HG03095 (cell line): Measurements from ENCODE around the gene HACL1.
"Not testable (repeated sequence)": the region's sequence is repeated elsewhere in the genome, so short reads cannot be mapped to it uniquely, and the experiment has no call there.

Experiments
- ATAC-seq: cut with Tn5 transposase; IDR thresholded peaks from one replicate; pipeline ENCODE4 v1.9.1; 2021; ENCODE audit warnings: moderate library complexity; ENCODE audit not compliant: unreplicated experiment

HACL1 gene

DNA sequence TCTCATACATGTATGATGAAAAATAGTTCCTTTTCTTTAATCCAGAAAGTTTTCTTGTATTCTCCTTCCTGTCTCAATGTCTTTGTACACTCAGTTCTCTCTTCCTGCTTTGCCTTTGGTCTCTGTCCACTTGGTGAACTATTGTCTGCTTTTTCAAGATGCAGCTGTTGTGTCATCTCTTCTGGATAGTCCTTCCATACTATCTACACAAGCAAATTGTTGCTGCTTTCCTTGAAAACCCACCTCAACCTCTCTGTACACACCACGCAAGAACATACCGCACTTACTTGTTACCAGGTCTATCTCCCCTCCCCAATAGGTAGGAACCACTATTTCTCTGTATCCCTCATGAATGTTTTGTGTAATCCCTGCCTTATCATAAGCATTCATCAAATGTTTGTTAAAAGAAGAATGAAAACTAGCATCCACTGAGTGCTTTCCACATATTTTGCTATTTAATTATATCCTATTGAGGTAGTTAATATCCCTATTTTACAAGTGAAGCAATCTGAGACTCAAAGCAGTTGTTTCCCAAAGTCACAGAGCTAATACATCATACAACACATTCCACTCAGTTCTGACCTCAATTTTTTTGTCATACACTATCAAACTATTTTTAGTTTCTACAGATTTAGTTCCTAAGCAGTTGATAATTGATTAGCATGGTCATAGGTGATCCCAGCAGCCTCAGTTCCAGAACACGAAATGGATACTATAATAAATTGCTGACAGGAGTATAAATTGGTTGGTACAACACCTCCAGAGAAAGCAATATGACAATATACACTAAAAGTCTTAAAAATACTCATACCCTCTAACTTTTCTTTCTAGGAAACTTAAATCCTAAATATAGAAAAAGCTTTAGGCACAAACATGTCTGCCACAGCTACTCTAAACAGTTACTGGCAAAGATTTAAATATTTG is 19.6 kb downstream of the HACL1 start:
- no peak for ATAC-seq

DNA sequence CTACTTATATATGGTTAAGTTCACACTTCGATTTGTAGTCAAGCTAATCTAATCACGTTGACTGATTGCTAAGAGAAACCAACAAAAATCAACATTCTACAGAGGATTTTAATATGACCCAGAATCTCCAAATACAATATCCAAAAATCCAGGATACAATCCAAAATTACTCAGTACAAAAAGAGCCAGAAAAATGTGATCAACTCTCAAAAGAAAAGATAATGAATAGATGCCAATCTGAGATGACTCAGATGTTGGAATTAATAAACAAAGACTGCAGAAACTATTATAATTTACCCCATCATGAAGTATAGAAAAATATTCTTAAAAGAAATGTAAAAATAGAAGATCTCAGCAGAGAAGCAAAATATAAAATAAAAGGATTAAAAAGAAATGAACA is 22.3 kb downstream of the HACL1 start:
- no peak for ATAC-seq

DNA sequence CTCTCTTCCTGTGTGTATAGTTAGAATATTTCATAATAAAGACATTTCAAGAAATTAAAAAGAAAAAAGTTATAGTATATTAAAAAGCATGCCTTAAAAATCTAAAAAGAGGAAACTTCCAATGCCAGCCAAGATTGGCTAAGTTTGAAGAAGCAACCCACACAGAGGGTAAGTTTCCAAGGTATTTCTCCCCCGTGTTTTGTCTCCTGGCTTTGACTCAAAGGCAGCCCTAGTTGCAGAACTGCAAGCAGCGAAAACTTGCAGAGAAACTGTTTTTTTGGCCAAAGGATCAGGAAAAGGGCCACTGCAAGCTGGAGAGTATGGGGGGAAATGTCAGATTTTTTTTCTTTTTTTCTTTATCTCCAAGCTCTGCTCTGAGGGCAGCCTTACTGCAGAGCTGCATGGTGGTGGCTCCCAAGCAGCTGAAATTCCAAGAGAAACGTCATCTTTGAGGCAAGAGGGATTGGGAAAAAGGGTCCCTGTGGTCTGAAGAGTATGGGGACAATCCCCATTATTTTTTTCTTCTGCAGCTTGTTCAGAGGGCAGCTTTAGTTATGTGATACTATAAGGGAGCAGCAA is 23.0 kb downstream of the HACL1 start:
- ATAC-seq = no peak

- ATAC-seq = no peak
Observed at GRCh38 chr3:15576475-15576874, 24.9 kb downstream of the HACL1 start.

DNA sequence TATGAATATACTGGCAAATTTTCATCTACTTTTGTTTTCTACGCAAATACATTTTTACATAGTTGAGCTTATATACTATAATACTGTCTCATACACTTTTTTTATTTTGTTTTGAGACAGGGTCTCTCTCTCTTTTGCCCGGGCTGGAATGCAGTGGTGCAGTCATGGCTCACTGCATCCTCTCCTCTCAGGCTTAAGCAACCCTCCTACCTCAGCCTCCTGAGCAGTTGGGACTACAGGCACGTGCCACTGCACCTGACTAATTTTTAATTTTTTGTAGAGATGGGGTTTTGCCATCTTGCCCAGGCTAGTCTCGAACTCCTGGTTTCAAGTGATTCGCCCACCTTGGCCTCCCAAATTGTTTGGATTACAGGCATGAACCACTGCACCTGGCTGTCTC is 25.9 kb downstream of the HACL1 start:
- no peak for ATAC-seq

- no peak for ATAC-seq
Observed at GRCh38 chr3:15572138-15572537, 29.2 kb downstream of the HACL1 start.

- ATAC-seq = no peak
Observed at GRCh38 chr3:15563190-15563589, 38.2 kb downstream of the HACL1 start.

DNA sequence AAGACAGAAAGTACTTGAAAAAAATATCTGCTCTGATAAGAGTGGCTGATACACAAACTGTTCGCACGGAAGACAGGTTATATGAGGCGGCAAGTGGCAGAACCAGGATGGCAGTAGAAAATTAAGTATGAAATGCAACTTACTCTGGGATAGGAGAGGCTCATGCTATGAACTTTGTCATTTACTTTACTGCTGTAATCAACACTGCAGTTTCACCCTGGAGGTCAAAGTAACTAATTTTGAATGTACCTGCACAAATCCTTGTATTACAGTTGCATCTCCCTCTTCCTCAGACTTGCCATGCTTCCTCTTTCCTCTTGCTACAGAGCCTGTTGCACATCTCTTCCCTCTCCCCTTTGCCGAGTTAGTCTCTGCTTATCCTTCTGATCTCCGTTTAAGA is 38.8 kb downstream of the HACL1 start:
- ATAC-seq = no peak

GRCh38 chr3:15558581-15558980 is 42.8 kb downstream of the HACL1 start:
- ATAC-seq = no peak

DNA sequence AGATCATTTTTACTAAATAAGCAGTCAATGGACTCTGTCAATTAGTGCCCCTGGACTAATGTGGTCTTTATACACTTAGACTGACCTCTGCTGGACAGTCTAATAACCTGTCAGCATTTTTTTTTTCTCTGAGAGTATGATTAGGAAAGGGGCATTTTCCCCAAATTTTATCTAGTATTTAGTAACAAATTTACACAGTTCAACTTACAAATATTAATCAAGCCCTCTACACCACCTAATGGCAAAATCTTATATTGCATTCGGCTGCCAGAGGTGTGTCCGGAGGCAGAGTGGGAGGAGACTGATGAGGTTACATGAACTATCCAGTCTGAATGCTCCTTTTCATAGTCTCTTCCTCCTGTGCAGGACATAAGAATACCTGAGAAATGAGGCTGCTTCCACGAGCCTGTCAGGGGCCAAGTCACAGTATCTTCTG is 43.8 kb downstream of the HACL1 start:
- peak; percentile 59 for ATAC-seq

DNA sequence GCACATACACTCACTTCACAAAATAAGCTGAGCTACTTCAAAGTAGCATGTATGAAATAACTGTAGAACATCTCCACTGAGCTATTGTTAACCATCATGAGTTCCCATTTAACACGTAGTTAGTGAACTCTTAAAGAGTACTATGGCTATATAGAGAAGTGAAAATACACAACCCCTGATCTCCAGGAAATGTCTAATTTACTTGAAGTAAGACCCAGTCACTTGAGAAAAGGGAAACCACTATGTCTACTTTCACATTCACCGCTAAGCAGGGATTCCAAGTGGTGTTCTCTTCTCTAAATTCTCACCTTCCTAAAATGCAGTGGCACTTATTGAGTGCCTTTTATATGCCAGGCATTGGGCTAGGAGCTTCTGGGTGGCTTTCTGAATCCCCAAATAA is 44.9 kb downstream of the HACL1 start:
- peak; percentile 90 for ATAC-seq

DNA sequence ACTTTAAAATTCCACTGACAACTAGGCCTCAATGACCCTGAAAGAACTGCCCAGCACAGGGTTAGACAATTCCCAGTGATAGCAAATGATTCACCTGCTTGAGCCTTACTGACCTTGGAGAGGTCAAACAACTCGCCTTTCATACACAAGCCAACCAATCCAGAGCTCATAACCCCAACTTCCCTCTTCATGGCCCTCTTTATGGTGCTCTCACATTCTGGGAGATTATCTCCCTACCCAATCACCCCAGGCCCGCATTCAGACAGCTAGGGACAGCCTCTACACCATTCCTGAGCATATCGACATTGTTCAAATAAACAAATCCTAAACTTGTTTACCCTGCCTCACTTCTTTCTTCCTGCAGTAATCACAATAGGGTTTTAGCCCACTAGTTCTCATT is 47.6 kb downstream of the HACL1 start:
- ATAC-seq = no peak

GRCh38 chr3:15551902-15552301 is 49.5 kb downstream of the HACL1 start:
- ATAC-seq = no peak

DNA sequence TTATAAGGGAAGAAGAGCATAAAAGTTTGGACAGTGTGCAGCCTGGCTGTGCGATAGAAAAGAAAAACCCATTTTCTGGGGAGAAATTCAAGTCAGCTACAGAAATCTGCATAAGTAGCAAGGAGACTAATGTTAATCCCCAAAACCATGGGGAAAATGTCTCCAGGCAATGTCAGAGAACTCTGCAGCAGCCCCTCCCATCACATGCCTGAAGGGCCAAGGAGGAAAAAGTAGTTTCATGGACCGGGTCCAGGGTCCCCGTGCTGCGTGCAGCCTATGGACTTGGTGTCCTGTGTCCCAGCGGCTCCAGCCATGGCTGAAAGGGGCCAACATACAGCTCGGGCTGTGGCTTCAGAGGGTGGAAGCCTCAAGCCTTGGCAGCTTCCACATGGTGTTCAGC is 51.5 kb downstream of the HACL1 start:
- no peak for ATAC-seq

GRCh38 chr3:15542614-15543013 is 58.8 kb downstream of the HACL1 start:
- no peak for ATAC-seq

GRCh38 chr3:15541371-15541770 is 60.0 kb downstream of the HACL1 start:
- ATAC-seq = no peak

GRCh38 chr3:15539066-15539465 is 62.3 kb downstream of the HACL1 start:
- ATAC-seq = no peak

- ATAC-seq = no peak
Observed at GRCh38 chr3:15538345-15538744, 63.0 kb downstream of the HACL1 start.

DNA sequence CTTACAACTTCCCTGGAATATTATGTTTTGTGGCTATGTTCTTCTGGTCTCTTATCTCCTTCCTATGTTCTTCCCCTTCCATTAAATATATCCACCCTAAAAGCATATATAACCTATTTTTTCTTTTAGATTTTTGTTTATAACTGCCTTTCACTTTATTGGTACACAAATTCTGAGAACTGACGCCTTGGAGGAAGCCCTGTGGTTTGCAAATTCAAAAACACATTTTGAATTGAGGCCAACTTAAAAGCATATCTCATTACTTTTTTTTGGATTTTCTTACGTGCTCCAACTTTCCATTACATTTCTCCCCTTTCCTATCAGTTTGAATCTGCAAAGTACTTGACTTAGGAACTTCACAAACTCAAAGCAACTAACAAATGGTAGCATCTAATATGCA is 64.5 kb downstream of the HACL1 start:
- ATAC-seq = no peak

GRCh38 chr3:15535732-15536131 is 65.6 kb downstream of the HACL1 start:
- ATAC-seq = no peak

GRCh38 chr3:15532614-15533013 is 68.8 kb downstream of the HACL1 start:
- ATAC-seq = not testable (repeated sequence)

- ATAC-seq = no peak
Observed at GRCh38 chr3:15531346-15531745, 70.0 kb downstream of the HACL1 start.
